ENCODE results near the gene LDLRAD3.
"Not testable (repeated sequence)": the region's sequence is repeated elsewhere in the genome, so short reads cannot be mapped to it uniquely, and the experiment has no call there.

LDLRAD3 gene

DNA sequence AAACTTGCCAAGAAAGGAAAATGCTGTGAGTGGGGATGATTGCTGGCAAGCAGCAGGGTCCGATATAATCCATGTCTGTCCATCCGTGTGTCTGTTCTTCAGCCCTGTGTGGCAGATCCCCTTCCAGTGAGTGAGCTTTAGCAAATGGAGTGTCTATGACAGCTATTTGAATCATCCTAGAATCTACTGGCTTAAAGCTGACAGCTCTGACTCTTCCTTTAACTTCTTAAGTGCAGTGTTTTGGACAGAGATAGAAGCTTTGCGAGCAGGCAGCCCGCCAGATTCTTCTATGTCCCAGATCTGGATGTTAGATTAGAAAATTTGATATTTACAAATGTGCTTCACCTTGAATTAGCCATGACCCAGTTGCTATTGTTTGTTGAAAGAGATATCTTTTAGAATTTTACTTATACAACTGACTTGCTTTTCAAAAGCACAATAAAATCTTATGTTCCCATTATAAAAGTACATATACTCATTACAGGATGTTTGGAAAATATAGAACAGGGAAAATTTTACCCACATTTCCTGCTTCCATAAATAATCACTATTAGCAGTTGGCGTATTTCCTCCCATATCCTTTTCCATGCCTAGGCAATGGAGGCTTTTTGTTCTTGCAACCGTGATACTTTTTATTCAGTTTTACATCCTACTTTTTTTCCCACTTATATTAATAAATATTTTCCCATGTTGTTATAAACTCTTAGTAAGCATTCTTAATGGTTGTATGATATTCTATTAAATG lies 220.8 kb downstream of the LDLRAD3 start:
- peak; percentile 62 for DNase-seq (ENCODE audit: low read depth)

DNA sequence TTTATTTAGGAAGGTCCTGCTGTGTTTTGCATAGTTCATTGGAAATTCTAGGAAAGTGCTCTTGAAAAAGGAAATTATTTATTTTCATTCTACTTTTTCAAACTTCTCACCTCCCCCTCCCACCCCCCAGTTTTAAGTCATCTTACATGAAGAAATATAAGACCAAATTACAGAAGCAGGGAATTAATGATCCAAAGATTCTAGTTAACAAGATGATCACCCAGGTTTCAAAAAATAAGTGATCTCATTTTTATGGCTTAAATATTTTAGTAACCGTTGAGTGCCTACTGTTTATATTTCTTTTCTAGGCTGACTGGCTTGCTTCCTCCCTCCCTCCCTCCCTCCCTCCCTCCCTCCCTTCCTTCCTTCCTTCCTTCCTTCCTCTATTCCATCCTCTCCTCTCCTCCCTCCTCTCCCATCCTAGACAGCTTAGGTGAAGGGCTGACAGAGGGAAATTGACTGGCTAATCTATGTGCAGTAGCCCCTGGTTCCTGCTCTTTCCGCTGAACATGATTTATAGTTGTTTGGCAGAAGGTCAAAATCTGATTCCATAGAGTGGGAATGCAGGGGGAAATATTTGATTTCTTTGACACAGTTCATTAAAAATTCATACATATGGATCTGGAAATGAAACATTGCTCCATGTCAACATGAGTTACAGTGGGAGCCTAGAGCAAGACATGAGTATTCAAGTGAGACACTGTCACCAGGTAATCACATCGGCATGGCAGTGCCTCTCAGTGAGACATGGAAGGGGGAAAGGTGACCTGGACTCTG lies 221.9 kb downstream of the LDLRAD3 start:
- peak; percentile 37 for DNase-seq (ENCODE audit: low read depth)

DNA sequence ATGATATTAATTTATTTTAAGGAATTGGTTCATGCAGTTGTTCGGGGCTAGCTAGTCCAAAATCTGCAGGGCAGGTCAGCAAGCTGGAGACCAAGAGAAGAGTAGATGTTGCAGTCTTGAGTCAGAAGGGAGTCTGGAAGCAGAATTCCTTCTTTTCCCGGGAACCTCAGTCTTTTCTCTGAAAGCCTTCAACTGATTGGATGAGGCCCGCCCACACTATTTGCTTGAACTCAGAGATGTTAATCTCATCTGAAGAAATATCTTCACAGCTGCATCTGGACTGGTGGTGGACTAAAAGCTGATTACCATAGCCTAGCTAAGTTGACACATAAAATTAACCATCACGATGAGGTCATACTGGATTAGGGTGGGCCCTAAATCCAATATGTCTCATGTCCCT lies 223.2 kb downstream of the LDLRAD3 start:
- no peak for DNase-seq (ENCODE audit: low read depth)

DNA sequence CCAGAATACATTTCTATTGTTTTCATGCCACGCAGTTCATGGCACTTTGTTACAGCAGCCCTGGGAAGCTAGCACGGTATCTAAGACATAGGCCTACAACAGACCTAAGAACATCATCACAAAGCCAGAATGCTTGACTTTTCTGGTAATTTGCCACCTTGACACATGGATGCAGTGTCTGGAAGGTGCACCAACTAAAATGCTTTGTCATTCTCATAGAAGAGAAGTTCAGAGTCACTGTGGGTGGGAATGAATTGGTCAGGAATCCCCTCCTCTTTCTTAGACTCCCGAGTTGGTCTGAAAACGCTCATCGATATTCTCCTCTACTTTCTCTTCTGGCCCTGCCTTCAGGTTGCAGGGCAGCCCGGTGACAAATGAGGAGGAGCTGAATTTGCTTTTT lies 223.9 kb downstream of the LDLRAD3 start:
- DNase-seq (ENCODE audit: low read depth): no peak

DNA sequence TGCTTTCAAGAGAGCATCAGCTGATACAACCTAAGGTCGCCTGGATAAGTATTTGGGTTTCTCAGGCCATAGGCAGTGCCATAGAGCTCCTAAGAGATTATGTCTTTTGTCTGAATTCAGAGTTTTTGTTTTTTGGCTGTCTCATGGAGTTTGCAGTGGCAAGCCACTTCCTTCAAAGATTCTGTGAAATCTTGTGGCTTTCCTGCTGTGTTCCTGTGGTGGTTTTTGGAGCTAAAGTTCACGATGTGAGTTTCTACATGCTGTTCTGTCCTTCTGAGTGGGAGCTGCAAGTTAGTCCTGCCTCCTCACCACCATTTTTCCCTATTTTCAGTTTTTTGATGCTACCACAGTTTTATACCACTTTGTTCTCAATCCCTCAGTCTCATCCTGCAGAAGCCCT lies 234.0 kb downstream of the LDLRAD3 start:
- no peak for DNase-seq (ENCODE audit: low read depth)

DNA sequence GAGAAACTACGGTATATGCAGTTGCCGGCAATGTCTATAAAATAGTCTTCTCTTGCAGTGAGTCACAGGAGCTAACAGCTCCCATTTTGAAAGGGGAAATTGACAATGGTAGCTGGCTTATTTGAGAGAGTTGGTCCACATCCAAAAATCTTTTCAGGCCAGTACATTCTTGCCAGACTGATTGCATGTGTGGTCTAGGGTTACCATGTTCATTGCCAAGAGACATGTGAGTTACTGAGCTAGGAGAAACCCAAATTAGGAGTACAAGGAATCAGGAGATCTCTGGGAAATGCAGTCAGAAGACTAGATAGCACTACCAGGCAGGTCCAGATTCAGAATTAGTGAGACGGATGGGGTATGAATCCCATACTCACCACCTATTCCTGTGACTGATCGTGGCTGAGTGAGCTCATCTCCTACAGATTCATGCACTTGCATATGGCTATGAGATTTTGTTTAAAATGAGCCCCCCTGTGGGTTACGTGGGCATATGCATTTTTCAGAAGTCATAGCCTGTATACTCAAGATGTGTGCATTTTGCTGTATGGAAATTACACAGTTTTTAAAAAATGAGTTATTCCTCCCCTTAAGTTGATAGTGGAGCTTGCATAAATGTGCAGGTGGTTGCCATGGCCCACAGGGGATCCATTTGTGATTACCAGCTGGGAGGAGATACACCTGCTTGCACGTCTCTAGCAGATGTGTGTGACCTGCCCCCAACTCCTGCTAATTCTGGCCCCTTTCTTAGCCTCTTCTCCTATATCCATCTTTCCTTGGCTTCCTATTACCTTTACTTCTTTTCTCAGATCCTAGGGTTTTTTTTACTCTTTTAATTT lies 242.7 kb downstream of the LDLRAD3 start:
- peak; percentile 5 for DNase-seq (ENCODE audit: low read depth)

DNA sequence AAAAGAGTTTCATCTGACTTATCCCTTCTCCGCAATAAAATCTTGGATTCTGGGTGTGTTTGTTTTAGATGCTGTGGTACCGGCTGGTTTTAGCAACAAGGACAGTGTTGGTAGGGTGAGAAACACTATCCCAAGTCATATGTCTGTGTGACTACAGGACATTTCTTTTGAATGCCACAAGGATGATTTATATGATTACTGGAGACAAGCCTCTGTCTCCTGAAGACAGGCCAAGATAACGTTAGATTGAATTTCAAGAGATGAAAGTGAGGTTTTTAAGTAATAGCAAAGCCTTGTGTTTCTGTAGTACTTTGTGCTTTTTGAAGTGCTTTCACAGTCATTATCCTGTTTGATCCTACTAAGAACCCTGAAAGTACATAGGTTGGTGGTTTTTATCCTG lies 243.8 kb downstream of the LDLRAD3 start:
- DNase-seq (ENCODE audit: low read depth): no peak

DNA sequence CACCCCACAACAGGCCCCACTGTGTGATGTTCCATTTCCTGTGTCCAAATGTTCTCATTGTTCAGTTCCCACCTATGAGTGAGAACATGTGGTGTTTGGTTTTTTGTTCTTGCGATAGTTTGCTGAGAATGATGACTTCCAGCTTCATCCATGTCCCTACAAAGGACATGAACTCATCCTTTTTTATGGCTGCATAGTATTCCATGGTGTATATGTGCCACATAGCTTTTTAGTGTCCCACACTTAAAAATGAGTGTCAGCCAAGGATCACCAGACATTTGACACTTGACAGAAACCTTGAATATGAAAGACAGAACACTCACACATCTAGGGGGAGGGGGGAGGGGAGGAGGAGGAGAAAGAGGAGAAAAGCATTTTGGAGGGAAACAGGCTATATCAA lies 245.9 kb downstream of the LDLRAD3 start:
- DNase-seq (ENCODE audit: low read depth): not testable (repeated sequence)

DNA sequence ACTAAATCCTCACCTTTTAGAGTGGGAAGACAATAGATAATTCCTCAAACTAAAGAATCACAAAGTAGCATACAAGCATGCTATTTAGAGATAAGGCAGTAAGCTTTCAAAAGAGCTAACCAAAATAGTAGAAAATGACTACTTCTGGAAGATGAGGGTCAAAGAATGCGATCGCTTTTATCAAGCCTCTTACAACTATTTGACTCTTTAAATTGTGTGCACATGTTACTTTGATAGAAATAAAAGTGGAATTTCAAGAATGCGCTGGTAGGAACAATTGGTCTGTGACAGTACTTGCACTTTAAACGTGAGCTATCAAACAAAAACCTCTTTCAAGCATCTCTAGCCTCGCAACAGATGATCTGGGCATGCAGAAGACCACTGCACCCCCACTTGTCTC lies 248.1 kb downstream of the LDLRAD3 start:
- no peak for DNase-seq (ENCODE audit: low read depth)

DNA sequence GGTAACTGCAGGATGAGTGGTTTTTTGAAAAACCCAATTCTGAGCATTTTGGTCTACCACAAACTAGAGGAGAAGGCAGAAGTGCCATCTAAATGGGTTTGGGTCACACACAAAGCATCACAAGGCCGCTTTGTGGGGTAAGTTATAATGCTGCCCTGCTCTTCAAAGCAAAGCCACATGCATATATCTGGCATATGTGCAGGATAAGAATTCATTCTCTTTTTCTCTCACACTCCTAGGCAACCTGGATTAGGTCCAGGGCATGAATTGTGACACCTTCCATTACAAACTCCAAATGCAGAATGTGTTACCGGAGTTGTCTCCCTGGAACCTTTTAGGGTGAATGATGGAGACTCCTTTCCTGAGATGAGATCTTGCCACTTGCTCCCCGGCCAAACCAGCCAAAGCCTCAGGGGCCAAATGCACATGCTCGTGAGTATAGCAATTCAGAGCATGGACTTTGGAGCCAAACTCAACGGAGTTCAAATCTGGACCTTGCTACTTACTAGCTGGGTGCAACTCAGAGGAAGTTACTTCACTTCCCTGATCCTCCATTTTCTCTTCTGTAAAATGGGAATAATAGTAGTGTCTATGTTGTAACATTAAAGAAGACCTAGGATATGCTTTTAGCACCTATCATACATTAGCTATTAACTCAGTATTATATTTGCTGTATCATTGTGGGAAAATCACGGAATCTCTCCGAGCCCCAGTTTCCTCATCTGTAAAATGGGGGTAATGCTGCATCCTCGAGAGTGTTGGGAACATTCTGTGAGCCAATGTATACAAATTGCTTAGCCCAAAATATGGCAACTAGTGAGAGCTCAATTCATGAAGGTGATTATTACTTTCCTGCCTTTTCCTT lies 248.8 kb downstream of the LDLRAD3 start:
- DNase-seq (ENCODE audit: low read depth): no peak

DNA sequence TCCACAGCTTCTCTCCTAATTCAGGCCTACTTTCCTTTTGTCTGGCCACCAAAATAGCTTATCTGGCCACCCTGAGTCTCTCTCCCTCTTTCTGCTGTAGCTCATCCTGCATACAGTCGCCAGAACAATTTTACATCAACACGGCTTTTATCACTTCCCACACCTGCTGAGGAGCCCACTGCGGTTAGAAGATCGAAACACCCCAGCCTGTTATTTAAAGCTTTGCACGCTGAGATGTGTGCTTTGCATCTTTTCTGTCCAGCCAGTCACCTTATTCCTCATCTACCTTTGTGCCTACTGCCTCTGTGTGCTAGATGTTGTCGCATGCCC lies 249.4 kb downstream of the LDLRAD3 start:
- DNase-seq (ENCODE audit: low read depth): no peak

DNA sequence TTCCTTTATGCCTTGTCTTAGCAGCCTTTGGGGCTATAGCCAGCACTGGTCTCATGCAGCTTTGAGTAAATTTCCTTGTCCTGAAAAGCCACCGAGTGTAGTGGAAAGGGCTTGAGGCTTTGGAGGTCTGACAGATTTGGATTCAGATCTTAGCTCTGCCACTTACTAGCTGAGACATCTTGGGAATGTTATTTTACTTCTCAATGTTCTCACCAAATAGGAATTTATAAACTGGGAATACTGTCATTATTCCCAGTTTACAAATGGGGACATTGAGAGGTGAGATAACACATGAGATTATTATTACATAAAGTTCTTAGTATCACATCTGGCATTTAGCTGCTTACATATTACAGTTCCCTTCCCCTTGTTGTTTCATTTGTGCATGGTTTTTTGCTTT lies 249.9 kb downstream of the LDLRAD3 start:
- no peak for DNase-seq (ENCODE audit: low read depth)

DNA sequence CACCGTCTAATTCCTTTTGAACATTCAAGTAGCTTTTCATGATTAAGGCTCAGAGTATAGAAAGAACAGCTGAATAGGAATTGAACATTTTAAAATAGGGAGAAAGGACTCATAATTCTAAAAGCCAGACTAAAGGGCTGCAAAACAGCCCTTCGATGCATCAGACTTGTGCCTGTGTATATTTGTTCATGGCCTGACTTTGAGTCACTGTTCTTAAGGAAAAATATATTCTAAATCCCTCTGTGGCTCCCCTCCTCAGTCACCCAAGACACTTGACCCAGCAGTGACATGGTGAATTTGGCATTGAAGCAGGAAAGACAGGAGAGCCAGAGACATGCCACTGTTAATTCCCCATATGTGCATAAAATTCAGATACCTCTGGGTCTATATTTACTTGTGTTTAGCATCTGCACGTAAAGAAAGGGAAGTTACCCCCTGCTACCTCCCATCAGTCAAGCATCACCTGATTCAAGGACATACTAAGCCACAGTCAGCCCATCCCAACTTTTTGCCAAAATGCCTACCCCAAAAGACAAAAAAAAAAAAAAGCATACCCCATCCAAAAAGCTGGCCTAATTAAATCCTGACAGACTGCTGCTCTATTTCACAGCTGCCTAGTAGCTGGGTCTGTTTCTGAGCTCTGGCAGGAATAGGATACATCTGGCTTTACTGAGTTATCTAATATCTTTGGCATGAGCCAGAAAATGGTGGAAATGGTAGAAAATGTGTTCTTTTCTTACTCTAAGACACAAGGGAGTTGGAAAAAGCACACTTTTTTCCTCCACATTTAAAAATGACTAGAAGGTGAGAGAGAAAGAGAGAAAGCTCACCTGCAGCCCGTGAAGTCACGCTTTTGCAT lies 251.9 kb downstream of the LDLRAD3 start:
- DNase-seq (ENCODE audit: low read depth): no peak

DNA sequence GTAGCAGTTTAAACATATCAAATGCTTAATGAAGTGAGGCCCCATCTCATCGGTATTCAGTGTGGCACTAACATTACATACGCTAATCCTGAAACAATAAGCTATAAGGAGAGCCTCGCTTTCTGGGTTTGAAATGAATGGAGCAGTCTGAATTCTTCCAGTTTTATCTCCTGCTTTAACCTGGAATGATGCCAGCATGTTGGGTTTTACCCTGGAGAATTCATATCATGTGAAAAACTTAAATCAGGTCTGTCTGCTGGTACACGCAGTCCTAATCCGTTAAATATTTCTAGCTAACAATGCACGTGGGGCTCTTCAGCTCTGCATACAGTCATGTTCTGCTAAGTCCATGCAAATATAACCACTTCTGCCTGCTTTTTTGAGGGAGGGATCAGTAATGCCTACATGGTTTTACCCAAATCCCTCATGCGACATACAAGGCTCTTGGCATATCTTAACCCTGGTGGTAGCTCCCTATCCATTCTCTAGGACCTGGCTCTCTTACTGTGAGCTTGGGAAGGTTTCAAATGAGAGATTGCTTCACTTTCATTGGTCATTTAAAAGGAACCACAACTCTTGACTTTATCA lies 252.6 kb downstream of the LDLRAD3 start:
- no peak for DNase-seq (ENCODE audit: low read depth)

DNA sequence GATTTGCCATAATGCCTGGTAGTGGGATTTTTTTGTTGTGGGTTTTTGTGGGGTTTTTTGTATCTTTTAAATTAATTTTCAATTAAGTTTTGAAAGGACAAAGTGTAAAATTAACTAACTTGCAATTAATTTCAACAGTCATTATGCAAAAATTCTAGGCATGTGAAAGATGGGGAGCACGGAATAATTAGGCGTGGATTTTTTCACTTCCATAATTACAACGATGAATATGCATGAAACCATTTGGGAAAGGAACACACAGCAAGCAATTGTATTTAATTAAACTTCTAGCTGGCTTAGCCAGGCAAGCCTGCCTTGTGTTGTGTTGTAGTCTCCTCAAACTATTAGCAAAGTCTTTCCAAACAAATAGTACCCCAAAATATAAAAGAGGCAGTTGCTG lies 257.5 kb downstream of the LDLRAD3 start:
- no peak for DNase-seq (ENCODE audit: low read depth)

DNA sequence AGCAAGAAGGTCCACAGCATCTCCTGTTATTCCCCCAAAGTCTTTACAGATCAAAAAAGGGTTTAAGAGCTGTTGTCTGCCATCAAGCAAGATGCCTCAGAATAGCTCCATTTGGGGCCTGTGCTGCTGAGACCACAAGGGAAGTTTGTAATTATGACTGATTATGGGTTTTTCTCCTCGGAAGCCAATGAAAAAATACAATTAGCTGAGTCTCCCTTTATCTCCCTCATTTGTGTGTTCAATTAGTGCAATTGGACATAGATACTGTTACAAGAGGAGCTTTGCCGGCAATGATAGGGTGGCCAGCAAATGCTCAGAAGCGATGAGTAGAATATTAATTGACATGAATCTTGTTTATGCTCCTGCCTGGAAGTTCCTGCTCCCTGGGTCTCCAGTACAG lies 261.7 kb downstream of the LDLRAD3 start:
- DNase-seq (ENCODE audit: low read depth): no peak

DNA sequence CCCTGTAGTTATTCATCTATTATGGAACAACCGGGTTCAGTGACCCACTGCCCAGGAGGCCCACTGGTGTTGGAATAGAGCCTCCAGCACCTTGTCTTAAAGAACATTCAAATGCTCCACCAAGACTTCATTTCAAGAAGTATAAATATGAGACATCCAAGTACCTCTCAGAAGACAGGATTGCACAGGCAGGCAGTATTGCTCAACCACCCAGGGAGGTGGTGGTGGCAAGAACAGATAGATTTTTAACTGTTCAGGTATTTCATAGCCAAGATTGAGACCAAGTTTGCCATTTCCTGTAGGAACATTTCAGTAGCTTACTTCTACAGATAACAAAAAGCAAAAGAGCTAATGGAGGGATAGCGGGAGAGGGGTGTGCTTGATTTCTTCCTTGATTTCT lies 266.7 kb downstream of the LDLRAD3 start:
- DNase-seq (ENCODE audit: low read depth): no peak

DNA sequence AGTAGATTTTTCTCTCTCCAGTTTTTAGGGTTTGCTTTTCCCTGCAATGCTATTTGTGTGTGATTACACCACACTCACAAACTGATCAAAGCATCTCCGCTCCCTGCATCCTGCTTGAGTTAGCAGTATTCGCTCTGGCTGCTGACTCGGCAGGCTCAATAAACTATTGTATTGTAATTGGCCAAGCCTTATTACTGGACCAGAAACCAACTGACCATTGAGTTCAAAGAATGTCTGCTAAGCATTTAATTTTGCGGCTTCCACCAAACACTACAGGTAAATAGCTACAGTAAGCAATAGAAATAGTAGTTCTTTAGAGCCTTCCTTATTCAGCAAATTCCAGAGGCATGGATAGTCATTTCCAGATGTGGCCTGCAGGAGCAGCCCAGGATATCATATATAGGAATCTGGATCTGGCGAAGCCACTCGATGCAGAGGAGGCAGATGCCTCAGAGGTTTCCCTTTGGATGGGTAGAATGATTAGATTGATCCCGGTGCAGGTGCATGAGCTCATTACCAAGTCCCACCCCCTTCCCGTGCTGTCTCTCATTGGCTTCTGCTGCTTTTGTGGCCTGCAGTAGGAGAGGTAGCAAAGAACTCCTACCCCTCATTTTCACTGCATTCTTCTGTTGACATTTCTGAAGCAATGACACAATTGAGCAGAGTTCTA lies 268.0 kb downstream of the LDLRAD3 start:
- DNase-seq (ENCODE audit: low read depth): no peak

DNA sequence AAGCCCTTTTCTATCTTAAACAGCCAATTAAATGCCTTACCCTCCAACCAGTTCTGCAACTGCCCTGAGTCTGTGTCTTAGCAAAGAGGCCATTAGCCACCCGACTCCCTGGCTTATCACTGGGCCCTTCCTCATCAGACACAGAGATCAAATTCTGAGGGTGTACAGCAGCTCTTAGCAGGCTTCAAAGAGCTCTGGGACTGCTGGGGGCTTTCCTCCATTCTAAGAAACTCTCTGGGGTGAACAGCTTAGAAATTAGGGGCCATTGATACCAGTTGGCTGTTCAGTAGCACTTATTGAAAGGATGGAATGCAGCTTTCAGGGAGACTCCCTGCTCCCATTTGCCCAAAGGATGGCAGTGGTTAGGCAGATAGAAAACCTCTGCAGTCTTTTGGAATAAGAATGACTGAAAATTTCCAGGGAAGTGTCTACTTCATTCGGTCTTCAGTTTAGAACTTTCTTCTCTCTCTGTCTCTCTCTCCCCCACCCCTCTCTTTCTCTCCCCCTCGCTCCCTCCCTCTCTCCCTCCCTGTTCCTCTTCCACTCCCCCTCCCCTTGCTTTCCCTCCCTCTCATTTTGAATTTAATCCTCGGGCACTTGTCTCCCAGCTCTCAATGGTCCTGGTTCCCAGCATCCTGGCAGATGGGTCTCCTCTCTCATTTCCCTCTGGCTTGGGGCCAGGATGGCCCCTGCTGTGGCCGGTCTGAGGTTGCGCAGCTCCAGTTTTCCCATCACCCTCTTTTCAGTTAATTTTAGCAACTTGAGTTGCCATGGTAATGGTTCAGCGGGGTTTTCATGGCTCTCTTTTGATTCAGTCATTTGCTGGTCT lies 268.9 kb downstream of the LDLRAD3 start:
- no peak for DNase-seq (ENCODE audit: low read depth)

All from ELR (cell line).